AG04449 (cell line): ENCODE data around the gene GIPC2.
"Not testable (repeated sequence)": the region's sequence is repeated elsewhere in the genome, so short reads cannot be mapped to it uniquely, and the experiment has no call there.

Experiments used
- CTCF ChIA-PET: fragments of 350-600 bp; formaldehyde crosslinking; extraction: SDS; loops from one replicate; lab custom pipeline; 2021; ENCODE audit warnings: antibody characterized with exemption; lab: Yijun Ruan, JAX
- POLR2A ChIA-PET: fragments of 400-600, 350-600 bp; formaldehyde crosslinking; extraction: SDS; loops from one replicate; lab custom pipeline; 2020; ENCODE audit warnings: antibody characterized with exemption, inconsistent platforms; lab: Yijun Ruan, JAX
- DNase-seq: peaks from one replicate; pipeline ENCODE4 v3.0.0-alpha.2; 2010; ENCODE audit warnings: low read depth, low spot score
- H3K4me3 ChIP-seq: 2 replicates; pipeline ENCODE4 v1.5.1; 2011; ENCODE audit warnings: low read depth, mild to moderate bottlenecking, control low read depth, low read length
- CTCF ChIP-seq: IDR thresholded peaks from one replicate; pipeline ENCODE4 v1.5.1; 2011; ENCODE audit warnings: mild to moderate bottlenecking, moderate library complexity, low read length, control low read depth, inconsistent platforms; ENCODE audit not compliant: insufficient read depth; ENCODE audit errors: missing control alignments

The GIPC2 gene

GRCh38 chr1:78009276-78009675, 36.5 kb upstream of the GIPC2 start:
- DNase-seq, result no peak
- peak overlapping the region; percentile 32 for H3K4me3 ChIP-seq
- no peak for TF ChIP-seq CTCF
- ChIA-PET POLR2A (interaction anchor here (1.8 kb wide), 1 partner anchor 31 kb away, joined by 5 read pairs; the partner anchor contains the start of gene FUBP1), CTCF (no interaction called here)

GRCh38 chr1:78009836-78010235, 35.9 kb upstream of the GIPC2 start:
- no peak for TF ChIP-seq CTCF
- H3K4me3 ChIP-seq, result peak overlapping the region; percentile 10; the same call in 1 of the 2 replicates
- no peak for DNase-seq
- POLR2A ChIA-PET, result interaction anchor here (1.0 to 1.8 kb wide), 2 partner anchors 31 to 105 kb away, joined by 3 to 5 read pairs; partner anchors contain the start of gene FUBP1
- CTCF ChIA-PET, result interaction anchor here (1.0 to 1.8 kb wide), 2 partner anchors 13 to 104 kb away, joined by 3 to 5 read pairs; no protein-coding TSS in a partner anchor

GRCh38 chr1:78011050-78011449, 34.7 kb upstream of the GIPC2 start:
- H3K4me3 ChIP-seq, result no peak overlapping the region
- CTCF ChIA-PET, result interaction anchor here (1.8 kb wide), 1 partner anchor 103 kb away, joined by 5 read pairs; no protein-coding TSS in a partner anchor
- no peak for DNase-seq
- TF ChIP-seq CTCF, result no peak
- POLR2A ChIA-PET, result interaction anchor here (0.7 to 1.8 kb wide), 2 partner anchors 33 to 85 kb away, joined by 3 to 5 read pairs; partner anchors contain the start of gene FUBP1

- ChIA-PET CTCF (interaction anchor here (1.4 kb wide), 1 partner anchor 99 kb away, joined by 4 read pairs; no protein-coding TSS in a partner anchor), POLR2A (interaction anchor here (1.3 kb wide), 2 partner anchors 9 to 10 kb away, joined by 3 to 5 read pairs; partner anchors contain the start of gene DNAJB4)
- H3K4me3 ChIP-seq, result no peak overlapping the region
- DNase-seq, result no peak
- no peak for TF ChIP-seq CTCF
These were observed 30.6 kb upstream of the GIPC2 start for GRCh38 chr1:78015148-78015547.

GRCh38 chr1:78019024-78019423, 26.7 kb upstream of the GIPC2 start:
- H3K4me3 ChIP-seq, result no peak overlapping the region
- DNase-seq, result no peak
- ChIA-PET CTCF (interaction anchor here (0.8 to 1.4 kb wide), 2 partner anchors 20 to 96 kb away, joined by 4 to 5 read pairs; no protein-coding TSS in a partner anchor), POLR2A (no interaction called here)
- TF ChIP-seq CTCF, result no peak

- H3K4me3 ChIP-seq, CTCF ChIA-PET, DNase-seq: not testable (repeated sequence)
- POLR2A ChIA-PET, result interaction anchor here (1.2 kb wide), 1 partner anchor 83 kb away, joined by 3 read pairs; no protein-coding TSS in a partner anchor
These were observed 24.6 kb upstream of the GIPC2 start for GRCh38 chr1:78021134-78021533.

- ChIA-PET POLR2A (no interaction called here), CTCF (interaction anchor here (0.9 to 2.2 kb wide), 2 partner anchors 10 to 12 kb away, joined by 4 to 5 read pairs; no protein-coding TSS in a partner anchor)
- DNase-seq, result no peak
- no peak overlapping the region for H3K4me3 ChIP-seq
- TF ChIP-seq CTCF, result no peak
These were observed 16.0 kb upstream of the GIPC2 start for GRCh38 chr1:78029793-78030192.
